Measurements from ENCODE around the gene ANKRA2. TPM values are rescaled to one million over a fixed set of nuclear protein-coding genes. Genes with fewer than 3 reads are reported as not detected.
"Not testable (repeated sequence)": the region's sequence is repeated elsewhere in the genome, so short reads cannot be mapped to it uniquely, and the experiment has no call there.

Gene ANKRA2
- total RNA-seq, 1 experiment from 2014 or later = 15.5 TPM

DNA sequence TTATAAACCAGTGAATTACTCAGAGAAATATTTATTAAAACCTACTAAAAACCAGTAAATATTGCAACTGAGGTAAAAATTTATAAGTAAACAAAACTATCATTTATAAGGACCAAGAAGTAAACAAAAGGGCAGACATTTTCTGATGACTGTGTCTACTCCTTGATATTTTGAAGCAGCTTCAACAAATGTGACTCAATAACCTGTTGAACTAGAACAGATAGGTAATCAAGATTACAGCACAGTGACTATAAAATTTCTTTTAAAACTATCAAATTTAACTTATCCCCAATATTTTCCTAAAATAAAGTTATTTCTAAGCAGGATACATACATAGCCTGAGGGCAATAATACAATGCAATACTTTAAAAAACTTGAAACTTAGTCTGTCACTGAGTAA is 12.8 kb downstream of the ANKRA2 start:
- DNase-seq (ENCODE audit: low read depth) = no peak

GRCh38 chr5:73550016-73550415 is 15.4 kb downstream of the ANKRA2 start:
- DNase-seq (ENCODE audit: low read depth) = no peak

- DNase-seq (ENCODE audit: low read depth) = no peak
Observed at GRCh38 chr5:73545403-73545779, 20.0 kb downstream of the ANKRA2 start.

GRCh38 chr5:73544429-73545402 is 20.7 kb downstream of the ANKRA2 start:
- no peak for DNase-seq (ENCODE audit: low read depth)

DNA sequence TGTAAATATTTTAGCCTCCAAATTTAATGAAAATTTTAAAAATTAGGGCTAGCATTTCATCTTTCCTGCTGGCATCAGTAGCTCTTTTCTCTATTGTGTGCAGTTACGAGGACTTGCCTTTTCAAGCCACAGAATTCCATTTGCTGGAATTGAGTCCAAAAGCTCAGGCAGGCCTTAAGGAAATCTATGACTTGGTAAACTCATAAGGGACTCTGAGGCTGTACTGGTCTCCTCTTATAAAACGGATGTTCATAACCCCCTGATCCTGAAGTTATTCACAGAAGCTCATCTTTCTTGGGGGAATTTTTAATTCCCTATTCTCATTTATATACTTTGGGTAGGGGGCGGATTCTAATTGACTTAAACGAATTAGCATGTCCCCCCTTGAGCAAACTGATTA is 23.4 kb downstream of the ANKRA2 start:
- DNase-seq (ENCODE audit: low read depth) = no peak

- DNase-seq (ENCODE audit: low read depth) = peak; percentile 73
Observed at GRCh38 chr5:73540192-73540591, 25.2 kb downstream of the ANKRA2 start.

DNA sequence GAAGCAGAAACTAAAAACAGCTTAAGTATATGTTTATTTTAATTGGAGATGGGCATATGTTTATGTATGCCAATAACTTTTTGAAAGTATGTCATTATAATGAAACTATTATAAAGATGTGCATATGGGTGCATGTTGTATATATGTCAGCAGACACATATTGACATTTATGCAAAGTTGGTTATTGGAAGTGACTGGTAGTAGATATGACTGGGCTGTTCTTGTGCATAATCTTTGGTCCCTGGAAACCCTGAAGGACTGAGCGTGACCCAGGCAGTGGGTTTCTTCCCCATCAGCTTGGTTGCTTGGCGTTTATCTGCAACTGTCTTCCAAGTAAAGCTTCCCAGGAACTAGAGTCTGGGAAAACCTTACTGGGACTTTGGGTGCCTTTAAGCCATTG is 25.7 kb downstream of the ANKRA2 start:
- no peak for DNase-seq (ENCODE audit: low read depth)

DNA sequence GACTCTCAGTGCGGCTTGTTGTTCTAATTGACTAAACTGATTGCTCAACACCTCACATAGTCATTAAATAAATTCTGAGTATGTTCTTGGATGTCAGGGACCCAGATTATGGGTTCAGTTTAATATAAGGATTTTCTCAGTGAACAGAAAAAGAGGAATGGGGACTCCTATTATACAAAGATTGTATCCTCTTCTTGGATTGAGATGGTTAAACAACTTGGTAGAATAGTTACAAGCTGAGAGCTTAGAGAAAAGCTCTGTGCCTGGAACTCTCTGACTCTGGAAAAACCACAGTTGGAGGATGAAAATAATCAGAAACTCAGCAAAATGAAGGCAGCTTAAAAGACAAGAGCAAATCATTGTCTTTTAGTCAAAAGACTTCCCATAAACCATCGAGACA is 30.5 kb downstream of the ANKRA2 start:
- DNase-seq (ENCODE audit: low read depth) = no peak

DNA sequence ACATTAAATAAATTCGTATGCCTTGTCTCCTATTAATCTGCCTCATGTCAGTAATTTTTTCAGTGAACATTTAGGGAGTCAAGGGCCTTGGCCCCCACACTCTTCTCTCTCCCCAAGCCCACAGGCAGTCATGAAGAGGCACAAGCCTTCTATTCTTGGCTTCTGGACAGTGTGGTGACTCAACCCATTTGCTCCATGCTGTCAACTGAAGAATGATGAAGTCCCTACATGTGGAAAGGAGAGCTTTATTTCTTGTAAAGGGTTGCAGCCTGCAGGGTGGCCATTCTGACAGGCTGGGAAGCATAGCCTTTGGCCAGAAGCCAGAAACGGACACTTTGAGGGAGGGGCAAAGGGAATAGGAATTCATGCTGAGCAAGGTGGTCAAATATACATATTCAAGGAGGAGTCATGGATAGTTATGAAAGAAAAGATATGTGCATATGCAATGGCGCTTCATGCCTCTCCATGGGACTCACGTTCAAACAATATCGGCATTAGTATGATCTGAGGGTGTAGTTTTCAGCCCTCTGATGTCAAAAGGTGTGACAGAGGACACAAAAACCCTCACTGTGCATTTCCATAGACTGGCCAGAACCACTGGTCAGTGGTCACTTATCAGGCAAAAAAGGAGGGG is 31.3 kb downstream of the ANKRA2 start:
- peak; percentile 67 for DNase-seq (ENCODE audit: low read depth)

- no peak for DNase-seq (ENCODE audit: low read depth)
Observed at GRCh38 chr5:73532195-73532594, 33.2 kb downstream of the ANKRA2 start.

GRCh38 chr5:73531356-73531755 is 34.1 kb downstream of the ANKRA2 start:
- DNase-seq (ENCODE audit: low read depth) = peak; percentile 21

DNA sequence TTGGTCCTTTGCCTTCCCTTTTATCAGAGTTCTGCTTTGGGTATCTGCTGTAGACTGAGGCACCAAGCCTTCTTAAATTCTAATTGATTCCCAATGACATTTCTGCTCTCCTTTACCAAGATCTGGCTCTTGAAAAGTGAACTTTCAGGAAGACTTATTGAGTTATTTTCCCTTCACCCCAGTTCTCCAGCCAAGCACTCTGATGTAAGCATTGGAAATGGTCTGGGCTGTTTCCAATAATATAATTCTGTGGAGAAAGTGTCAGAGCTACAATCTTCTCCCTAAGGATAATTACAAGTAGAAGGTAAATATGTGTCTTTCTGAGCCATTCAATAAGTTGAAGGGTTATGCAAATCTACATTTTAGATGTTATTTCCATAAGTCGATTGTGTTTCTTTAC is 36.4 kb downstream of the ANKRA2 start:
- DNase-seq (ENCODE audit: low read depth) = no peak

GRCh38 chr5:73528248-73528647 is 37.2 kb downstream of the ANKRA2 start:
- no peak for DNase-seq (ENCODE audit: low read depth)

GRCh38 chr5:73525606-73526203 is 39.7 kb downstream of the ANKRA2 start:
- no peak for DNase-seq (ENCODE audit: low read depth)

DNA sequence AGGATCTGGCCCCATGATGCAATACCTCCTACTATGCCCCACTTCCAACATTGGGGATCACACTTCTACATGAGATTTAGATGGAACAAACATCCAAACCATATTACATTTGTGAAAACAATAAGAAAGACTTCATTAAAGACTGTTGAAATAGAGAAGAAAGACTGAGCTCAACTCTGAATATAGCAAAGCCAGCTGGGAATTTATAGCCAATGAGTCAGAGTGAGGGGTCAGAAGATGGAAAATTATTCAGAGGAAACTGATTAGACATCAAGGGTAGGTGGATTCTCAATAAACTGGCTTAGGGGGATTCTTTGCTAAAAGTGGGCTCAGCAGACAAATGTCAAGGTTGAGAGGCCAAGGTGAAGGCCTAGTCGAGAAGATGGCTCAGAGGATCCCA is 41.6 kb downstream of the ANKRA2 start:
- DNase-seq (ENCODE audit: low read depth) = no peak

DNA sequence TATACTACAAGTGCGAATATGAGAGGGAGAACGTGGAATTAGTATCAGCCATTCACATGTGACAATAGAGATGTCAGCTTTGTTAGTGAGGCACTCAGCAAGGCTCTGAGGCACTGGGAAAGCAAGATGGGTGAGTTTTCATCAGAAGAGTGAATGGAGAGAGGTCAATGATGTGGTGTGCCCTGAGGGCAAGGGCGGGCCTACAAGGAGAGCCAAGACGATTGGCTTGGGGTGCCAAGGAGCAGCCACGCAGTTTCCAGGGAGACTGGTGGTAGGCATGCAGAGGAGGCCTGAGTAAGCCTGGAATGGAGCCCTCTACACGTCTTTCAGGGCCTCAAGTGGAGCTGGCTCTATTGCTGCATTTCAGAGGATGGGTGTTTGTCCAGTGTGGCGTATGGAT is 42.5 kb downstream of the ANKRA2 start:
- DNase-seq (ENCODE audit: low read depth) = no peak

- DNase-seq (ENCODE audit: low read depth) = peak; percentile 85
Observed at GRCh38 chr5:73519531-73520283, 45.7 kb downstream of the ANKRA2 start.

DNA sequence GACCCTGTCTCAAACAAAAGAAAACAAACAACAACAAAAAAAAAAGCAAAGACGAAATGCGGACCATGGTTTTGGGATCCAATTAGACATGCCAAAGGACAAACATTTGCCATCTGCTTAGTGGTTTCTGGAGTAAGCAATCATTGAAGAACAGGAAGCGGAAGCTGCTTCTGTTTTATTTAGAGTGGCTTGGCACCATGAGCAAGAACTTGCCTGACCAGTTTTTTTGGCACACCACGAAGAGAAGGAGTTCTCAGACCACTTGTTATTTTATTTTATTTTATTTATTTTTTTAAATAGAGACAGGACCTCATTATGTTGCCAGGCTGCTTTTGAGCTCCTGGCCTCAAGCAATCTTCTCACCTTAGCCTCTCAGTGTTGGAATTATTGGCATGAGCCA is 50.2 kb downstream of the ANKRA2 start:
- no peak for DNase-seq (ENCODE audit: low read depth)

- no peak for DNase-seq (ENCODE audit: low read depth)
Observed at GRCh38 chr5:73514418-73514817, 51.0 kb downstream of the ANKRA2 start.

DNA sequence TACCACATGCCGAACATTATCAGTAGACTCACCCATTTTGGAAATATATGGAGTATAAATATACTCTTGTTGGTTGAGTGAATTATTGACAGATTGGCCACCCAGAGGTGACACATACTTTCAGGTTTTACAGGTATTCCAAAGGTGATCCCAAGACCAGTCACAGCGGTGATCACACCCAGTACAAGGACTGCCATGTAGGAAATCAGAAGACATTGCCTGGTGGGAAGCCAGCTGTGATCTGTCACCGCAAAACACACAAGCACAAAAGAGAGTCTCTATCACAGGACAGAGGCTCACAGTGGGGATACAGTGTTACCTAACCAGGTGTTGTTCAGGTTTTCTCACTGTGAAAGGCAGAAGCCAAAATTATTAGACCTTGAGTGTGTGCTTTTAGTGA is 51.4 kb downstream of the ANKRA2 start:
- no peak for DNase-seq (ENCODE audit: low read depth)

GRCh38 chr5:73508521-73508920 is 56.9 kb downstream of the ANKRA2 start:
- not testable (repeated sequence) for DNase-seq (ENCODE audit: low read depth)

DNA sequence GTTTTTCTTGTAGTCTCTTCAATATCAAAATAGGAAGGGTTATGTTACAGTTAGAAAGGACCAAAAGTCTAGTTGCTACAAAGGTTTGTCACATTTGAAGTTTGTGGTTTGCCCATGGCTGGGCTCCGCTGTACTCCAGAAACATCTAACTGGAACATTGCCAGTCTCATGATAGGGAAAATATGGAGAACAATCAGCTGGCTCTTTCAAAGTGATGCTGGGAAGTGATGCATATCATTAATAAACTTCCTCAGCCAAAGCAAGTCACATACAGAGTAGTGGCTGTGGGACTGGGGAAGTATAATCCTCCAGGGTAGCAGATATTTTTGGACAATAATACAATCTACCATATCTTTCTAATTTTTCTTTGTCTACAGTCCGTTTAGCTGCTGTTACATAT is 58.4 kb downstream of the ANKRA2 start:
- DNase-seq (ENCODE audit: low read depth) = no peak
